Iris pigment epithelial cell (primary cell): ENCODE measurements around the gene MAEA.
A peak's percentile ranks its signal among the peaks of the same experiment; 100 is the strongest.
"Not testable (repeated sequence)": the region's sequence is repeated elsewhere in the genome, so short reads cannot be mapped to it uniquely, and the experiment has no call there.

Experiments used
- DNase-seq: peaks from one replicate; pipeline ENCODE4 v3.0.0-alpha.2; 2011; ENCODE audit warnings: low read depth

MAEA gene

DNA sequence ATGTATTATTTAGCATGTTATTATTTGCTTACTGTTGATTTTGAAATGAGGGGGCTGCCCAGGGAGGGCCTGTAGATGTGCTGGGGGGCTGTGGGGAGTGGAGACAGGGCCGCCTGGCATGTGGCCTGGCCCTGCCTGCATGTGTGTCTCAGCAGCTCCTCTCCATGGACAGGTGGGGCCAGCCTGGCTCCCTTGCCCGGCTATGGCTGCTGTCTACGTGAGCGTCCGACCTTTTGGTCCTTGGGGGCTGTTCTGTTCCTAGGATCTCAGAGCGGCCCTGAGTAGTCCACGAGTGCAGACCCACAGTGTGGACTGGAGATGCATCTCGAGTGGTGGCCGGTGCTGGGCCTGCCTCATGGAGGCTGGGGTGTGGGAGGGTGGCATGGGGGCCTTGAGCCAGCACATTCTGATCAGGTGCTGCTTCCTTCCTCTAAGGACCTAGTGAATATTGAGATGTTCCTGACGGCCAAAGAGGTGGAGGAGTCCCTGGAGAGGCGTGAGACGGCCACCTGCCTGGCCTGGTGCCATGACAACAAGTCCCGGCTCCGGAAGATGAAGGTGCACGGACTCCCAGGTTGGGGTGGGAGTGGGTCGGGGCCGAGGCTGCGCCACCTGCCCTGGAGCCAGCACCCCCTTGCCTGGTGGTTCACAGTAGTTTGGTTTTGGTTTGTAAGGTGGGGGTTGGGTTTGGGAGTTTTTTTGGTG, 32.4 kb downstream of the MAEA start:
- DNase-seq = no peak

DNA sequence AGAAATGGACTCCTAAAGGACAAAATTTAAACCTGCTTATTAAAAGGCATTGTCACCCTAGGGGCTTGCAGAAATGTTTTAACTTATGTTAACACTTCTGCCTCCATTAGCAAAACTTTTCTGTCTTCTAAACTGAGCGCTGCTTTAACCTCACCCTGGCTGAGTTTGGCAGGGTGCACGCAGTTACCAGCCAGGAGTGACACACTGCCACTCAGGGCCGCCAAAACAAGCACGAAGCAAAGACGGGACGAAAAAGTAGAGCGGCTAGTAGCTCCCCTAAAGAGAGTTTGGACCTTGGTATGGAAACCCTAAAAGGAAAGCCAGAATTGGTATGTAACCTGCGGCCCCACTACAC, 33.6 kb downstream of the MAEA start:
- no peak for DNase-seq

DNA sequence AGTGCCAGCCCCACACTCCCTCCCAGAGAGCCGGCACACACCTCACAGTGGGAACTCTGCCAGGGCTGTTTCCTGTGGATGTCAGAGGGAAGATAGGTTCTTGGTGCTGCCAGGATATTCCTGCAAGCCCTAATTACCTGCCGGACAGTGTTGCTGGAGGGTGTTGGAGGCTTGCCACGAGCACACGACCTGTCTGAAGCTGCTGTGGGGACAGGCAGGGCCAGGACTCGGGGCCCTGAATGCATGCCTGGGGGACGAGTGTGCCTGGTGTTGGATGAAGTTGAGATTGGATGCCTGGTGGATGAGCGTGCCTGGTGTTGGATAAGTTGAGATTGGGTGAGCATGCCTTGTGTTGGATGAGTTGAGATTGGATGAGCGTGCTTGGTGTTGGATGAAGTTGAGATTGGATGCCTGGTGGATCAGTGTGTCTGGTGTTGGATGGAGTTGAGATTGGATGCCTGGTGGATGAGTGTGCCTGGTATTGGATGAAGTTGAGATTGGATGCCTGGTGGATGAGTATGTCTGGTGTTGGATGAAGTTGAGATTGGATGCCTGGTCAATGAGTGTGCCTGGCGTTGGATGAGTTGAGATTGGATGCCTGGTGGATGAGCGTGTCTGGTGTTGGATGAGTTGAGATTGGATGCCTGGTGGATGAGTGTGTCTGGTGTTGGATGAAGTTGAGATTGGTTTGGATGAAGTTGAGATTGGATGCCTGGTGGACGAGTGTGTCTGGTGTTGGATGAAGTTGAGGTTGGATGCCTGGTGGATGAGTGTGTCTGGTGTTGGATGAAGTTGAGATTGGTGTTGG, 34.1 kb downstream of the MAEA start:
- peak; percentile 98 for DNase-seq

- peak; percentile 43 for DNase-seq
These were observed 34.9 kb downstream of the MAEA start for GRCh38 chr4:1324443-1325175.

- DNase-seq = no peak
These were observed 35.4 kb downstream of the MAEA start for GRCh38 chr4:1325176-1325480.

DNA sequence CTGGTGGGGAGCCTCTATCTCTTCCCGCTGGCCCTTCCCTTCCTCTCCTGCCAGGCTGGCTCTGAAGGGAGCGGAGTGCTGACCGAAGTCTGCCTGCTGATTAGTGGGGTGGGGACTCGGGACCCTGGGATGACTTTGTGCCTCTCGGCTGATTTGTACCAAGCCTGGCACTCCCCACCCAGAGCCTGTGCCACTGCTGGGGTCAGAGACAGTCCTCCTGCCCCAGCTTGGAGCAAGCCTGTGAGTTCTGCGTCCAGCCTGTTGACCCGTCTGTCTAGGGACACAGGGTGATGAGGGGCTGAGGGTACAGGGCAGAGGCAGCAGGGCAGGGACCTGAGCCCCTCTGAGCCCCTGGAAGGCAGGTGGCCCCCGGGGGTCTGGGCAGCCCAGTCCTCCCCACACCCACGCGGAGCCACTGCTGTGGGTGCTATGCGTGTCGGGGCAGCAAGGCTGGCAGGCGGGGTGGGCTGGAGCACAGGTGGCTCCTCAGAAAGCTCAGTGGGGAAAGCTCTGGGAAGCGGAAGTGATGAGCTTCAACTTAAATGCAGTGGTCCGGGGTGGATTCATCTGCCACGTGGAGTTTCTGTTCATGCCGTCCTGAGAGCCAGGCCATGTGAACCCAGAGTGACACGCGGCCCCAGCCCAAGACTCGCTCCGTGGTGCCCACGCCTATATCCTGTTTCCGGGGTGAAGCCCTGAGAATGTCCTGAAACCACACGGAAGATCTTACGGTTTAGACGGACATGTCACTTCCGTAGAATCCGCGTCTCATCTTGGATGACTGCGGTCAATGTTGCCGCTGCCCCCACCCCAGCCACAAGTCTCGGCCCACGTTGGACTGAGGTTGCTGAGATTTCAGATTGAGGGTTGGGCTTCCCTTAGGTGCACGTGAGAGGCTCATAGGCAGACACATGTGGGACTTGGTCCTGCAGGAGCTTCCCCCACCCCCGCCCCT, 36.3 kb downstream of the MAEA start:
- DNase-seq = no peak

DNA sequence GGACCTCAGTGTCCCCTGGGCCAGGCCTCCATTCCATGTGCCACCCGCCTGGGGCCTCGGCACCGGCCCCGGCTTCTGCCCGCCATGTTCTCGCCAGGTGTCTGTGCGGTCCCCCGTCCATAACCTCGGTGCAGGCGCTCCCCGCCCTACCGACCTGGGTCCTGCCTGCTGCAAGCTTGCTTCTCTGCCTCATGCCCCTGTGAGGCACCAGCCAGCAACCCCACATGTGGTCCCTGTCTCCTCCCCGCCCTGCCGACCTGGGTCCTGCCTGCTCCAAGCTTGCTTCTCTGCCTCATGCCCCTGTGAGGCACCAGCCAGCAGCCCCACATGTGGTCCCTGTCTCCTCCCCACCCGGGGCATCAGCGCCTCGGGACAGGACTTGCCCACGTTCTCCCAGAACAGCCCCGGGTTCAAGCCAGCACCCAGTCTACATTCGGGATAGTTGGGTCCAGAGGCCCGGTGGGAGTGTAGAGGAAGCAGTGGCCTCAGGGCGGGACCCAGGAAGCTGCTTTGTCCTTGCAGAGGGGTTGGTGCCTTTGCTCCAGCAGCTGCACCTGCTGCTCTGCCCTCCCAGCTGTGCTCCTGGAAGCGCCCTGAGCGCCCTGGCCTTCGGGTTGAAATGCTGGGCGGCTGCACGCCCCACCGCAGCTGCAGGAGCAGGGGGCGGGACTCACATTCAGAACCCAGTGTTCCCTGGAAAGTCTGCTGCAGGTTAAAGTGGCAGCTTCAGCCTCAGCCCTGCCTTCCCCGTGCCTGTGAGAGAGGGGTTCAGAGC, 37.2 kb downstream of the MAEA start:
- DNase-seq = no peak

DNA sequence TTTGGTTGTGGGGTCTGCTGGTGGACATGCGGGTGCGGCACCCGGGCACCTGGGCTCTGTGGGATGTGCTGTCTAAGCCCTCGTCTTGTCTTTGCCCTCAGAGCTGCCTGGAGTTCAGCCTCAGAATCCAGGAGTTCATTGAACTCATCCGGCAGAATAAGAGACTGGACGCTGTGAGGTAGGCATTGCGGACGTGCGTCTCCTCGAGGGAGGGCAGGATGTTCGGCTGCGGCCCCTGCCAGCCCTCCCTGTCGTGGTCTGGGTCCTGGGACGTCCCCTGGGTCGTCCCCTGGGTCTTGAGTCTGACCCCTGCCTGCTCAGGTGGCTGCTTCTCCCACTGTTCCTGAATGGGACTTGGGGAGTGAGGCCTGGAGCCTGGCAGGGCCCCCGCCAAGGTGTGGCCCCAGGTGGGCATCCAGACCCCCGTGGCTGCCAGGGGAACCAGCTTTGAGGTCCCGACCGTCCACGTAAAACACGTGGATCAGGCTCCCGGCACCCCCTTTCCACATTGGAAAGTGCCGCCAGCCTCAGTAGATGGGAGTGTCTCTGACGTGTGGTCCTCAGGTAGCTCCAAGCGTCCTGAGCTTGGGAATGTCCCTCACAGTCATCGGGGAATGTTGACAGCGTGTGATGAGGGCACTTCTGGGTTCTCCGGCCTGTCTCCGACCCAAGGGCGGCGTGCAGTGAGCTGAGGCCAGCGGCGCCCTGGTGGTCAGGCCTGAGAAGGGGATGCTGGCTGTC, 38.0 kb downstream of the MAEA start:
- no peak for DNase-seq

GRCh38 chr4:1328267-1329155, 38.8 kb downstream of the MAEA start:
- DNase-seq = no peak

- DNase-seq = no peak
These were observed 40.0 kb downstream of the MAEA start for GRCh38 chr4:1329408-1330371.

DNA sequence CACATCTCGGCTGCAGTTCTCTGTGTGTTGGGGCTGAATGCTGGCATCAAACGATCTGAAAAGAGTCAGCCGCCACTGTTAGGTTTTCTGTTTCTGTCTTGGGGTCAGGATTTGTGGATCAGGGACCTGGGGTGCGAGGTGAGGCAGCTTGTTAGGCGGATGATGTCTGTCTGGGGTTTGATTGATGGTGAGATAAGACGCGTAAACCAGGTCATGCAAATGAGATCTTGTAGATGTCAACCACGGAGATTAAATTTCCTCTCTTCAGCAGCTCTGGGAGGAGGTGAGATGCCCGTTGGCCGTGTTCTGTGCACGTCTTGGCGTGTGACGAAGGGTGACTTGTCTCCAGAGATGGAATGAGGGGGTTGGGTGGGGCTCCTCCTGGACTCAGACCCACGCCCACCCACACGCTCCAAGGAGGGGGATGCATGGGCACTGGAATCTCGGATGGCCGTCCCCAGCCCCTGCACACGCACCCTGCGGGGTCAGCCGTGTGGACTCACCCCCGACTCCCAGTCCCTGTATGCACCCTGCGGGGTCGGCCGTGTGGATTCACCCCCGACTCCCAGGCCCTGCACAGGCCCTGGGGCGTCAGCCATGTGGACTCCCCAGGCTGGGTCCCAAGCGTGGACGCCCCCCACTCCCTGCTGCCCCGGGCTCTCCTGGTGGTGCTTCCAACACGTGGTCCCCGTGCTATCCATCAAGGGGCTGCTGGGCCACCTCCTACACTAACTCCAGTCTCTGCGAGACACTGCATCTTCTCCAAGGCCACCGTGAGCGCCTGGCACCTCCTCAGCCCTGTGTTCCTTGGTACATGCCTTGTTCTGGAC, 41.3 kb downstream of the MAEA start:
- no peak for DNase-seq

GRCh38 chr4:1331591-1332353, 42.1 kb downstream of the MAEA start:
- no peak for DNase-seq

- DNase-seq = no peak
These were observed 43.0 kb downstream of the MAEA start for GRCh38 chr4:1332686-1333085.

GRCh38 chr4:1333256-1333655, 43.6 kb downstream of the MAEA start:
- no peak for DNase-seq

DNA sequence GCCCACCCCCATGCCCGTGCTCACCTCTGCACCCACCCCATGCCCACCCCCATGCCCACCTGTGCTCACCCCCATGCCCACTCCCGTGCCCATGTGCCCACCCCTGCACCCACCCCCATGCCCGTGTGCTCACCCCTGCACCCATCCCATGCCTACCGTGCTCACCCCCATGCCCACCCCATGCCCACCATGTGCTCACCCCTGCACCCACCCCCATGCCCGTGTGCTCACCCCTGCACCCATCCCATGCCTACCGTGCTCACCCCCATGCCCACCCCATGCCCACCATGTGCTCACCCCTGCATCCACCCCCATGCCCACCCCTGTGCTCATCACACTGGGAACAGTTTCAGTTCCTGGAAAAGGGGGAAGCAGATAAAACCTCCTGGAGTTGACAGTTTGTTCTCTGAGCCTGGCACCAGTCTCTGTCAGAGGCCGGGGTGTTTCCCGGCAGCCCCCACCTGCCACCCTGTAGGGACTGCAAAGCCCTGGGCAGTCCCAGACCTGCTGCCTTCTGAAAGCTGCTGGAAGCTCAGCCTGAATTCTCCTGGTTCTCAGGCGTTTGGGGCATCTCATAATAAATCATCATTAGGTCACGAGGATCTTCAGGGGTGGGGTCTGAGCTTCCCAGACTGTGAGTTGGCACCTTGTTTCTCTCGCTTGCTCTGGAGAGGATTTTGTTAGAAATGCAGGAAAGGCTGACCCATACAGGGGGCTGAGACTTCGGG, 44.3 kb downstream of the MAEA start:
- not testable (repeated sequence) for DNase-seq

DNA sequence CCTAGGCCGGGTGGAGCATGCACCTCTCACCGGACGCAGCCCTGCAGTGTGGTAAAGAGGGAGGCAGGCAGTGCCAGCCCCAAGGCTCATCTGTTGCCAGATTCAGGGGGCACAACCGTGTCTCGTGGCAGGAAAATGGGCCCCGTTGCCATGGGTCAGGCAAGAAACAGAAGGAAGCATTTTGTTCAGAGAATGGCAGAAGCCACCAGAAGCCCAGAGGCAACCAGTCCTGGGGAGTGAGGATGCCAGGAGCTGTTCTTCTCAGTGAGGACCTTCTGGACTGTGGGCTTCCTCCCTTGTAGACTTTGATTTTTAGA, 44.8 kb downstream of the MAEA start:
- DNase-seq = no peak
